Neuron (in vitro differentiated cells): ENCODE data around the gene RANBP6.
"Not testable (repeated sequence)": the region's sequence is repeated elsewhere in the genome, so short reads cannot be mapped to it uniquely, and the experiment has no call there.

ENCODE experiments used
- H2AFZ ChIP-seq: one replicate; pipeline ENCODE4 v1.6.1; 2013; ENCODE audit warnings: low read depth, mild to moderate bottlenecking, inconsistent platforms, low read length, moderate library complexity
- H3K27me3 ChIP-seq: one replicate; pipeline ENCODE4 v1.6.1; 2013; ENCODE audit warnings: low read length; ENCODE audit not compliant: insufficient read depth
- H3K36me3 ChIP-seq: one replicate; pipeline ENCODE4 v1.6.1; 2013; ENCODE audit warnings: low read length; ENCODE audit not compliant: insufficient read depth
- H3K4me1 ChIP-seq: one replicate; pipeline ENCODE4 v1.6.1; 2013; ENCODE audit warnings: low read length; ENCODE audit not compliant: insufficient read depth
- H3K4me3 ChIP-seq: 2 replicates; pipeline ENCODE4 v1.5.1; 2013; ENCODE audit warnings: mild to moderate bottlenecking, low read length, moderate library complexity
- H3K9me3 ChIP-seq: one replicate; pipeline ENCODE4 v1.6.1; 2013; ENCODE audit warnings: low read length

Gene RANBP6

GRCh38 chr9:6015278-6016157, at the start of gene RANBP6:
TSS of gene RANBP6 (minus strand) at chr9:6015624. CDS start at chr9:6015607, 17 bp downstream.
- Histone ChIP-seq H3K27me3 (no peaks in the 10 kb centered on the region), H3K4me1 (peaks cover 29% of the 10 kb centered on the region), H3K4me3 (peak within 1 kb of the TSS; percentile 87), H3K36me3 (peaks cover 32% of the 10 kb centered on the region), H3K9me3 (no peaks in the 10 kb centered on the region), H2AFZ (peak within 1 kb of the TSS; percentile 62)

GRCh38 chr9:6063146-6063545, 47.7 kb upstream of the RANBP6 start:
- H3K27me3 ChIP-seq, H3K36me3 ChIP-seq, H3K4me3 ChIP-seq, H3K4me1 ChIP-seq, H3K9me3 ChIP-seq, H2AFZ ChIP-seq: not testable (repeated sequence)

- Histone ChIP-seq H3K4me1 (peaks cover 12% of the 10 kb centered on the region), H2AFZ (no peak overlapping the region), H3K27me3 (no peaks in the 10 kb centered on the region), H3K36me3 (no peaks in the 10 kb centered on the region), H3K9me3 (no peaks in the 10 kb centered on the region), H3K4me3 (no peak overlapping the region)
Observed at GRCh38 chr9:6055666-6056065, 40.2 kb upstream of the RANBP6 start.

GRCh38 chr9:6055216-6055615, 39.8 kb upstream of the RANBP6 start:
- no peaks in the 10 kb centered on the region for H3K27me3 ChIP-seq
- H3K4me1 ChIP-seq: peaks cover 12% of the 10 kb centered on the region
- H3K36me3 ChIP-seq: no peaks in the 10 kb centered on the region
- H3K9me3 ChIP-seq: no peaks in the 10 kb centered on the region
- H3K4me3 ChIP-seq: no peak overlapping the region
- no peak overlapping the region for H2AFZ ChIP-seq

GRCh38 chr9:6054280-6055099, 39.1 kb upstream of the RANBP6 start:
- H3K36me3 ChIP-seq: no peaks in the 10 kb centered on the region
- no peaks in the 10 kb centered on the region for H3K27me3 ChIP-seq
- H3K4me3 ChIP-seq: no peak overlapping the region
- no peak overlapping the region for H2AFZ ChIP-seq
- H3K4me1 ChIP-seq: peaks cover 12% of the 10 kb centered on the region
- H3K9me3 ChIP-seq: no peaks in the 10 kb centered on the region

- peaks cover 12% of the 10 kb centered on the region for H3K4me1 ChIP-seq
- no peaks in the 10 kb centered on the region for H3K36me3 ChIP-seq
- no peaks in the 10 kb centered on the region for H3K27me3 ChIP-seq
- H3K9me3 ChIP-seq: no peaks in the 10 kb centered on the region
- H3K4me3 ChIP-seq: no peak overlapping the region
- no peak overlapping the region for H2AFZ ChIP-seq
Observed at GRCh38 chr9:6052293-6052919, 37.0 kb upstream of the RANBP6 start.

GRCh38 chr9:6051511-6051950, 36.1 kb upstream of the RANBP6 start:
- peaks cover 12% of the 10 kb centered on the region for H3K4me1 ChIP-seq
- H2AFZ ChIP-seq: no peak overlapping the region
- H3K4me3 ChIP-seq: no peak overlapping the region
- H3K9me3 ChIP-seq: no peaks in the 10 kb centered on the region
- H3K36me3 ChIP-seq: no peaks in the 10 kb centered on the region
- no peaks in the 10 kb centered on the region for H3K27me3 ChIP-seq

- H3K4me1 ChIP-seq: peaks cover 12% of the 10 kb centered on the region
- H2AFZ ChIP-seq: no peak overlapping the region
- H3K9me3 ChIP-seq: no peaks in the 10 kb centered on the region
- no peak overlapping the region for H3K4me3 ChIP-seq
- no peaks in the 10 kb centered on the region for H3K36me3 ChIP-seq
- no peaks in the 10 kb centered on the region for H3K27me3 ChIP-seq
Observed at GRCh38 chr9:6049798-6050197, 34.4 kb upstream of the RANBP6 start.

GRCh38 chr9:6048039-6048438, 32.6 kb upstream of the RANBP6 start:
- Histone ChIP-seq H3K27me3 (no peaks in the 10 kb centered on the region), H2AFZ (no peak overlapping the region), H3K4me3 (no peak overlapping the region), H3K4me1 (peaks cover 6% of the 10 kb centered on the region), H3K9me3 (no peaks in the 10 kb centered on the region), H3K36me3 (no peaks in the 10 kb centered on the region)

GRCh38 chr9:6047020-6047419, 31.6 kb upstream of the RANBP6 start:
- H3K9me3 ChIP-seq: no peaks in the 10 kb centered on the region
- H3K27me3 ChIP-seq: no peaks in the 10 kb centered on the region
- no peaks in the 10 kb centered on the region for H3K4me1 ChIP-seq
- no peak overlapping the region for H3K4me3 ChIP-seq
- H2AFZ ChIP-seq: no peak overlapping the region
- no peaks in the 10 kb centered on the region for H3K36me3 ChIP-seq

GRCh38 chr9:6045364-6045763, 29.9 kb upstream of the RANBP6 start:
- Histone ChIP-seq H3K4me1 (no peaks in the 10 kb centered on the region), H3K27me3 (no peaks in the 10 kb centered on the region), H3K4me3 (no peak overlapping the region), H3K9me3 (no peaks in the 10 kb centered on the region), H3K36me3 (no peaks in the 10 kb centered on the region), H2AFZ (no peak overlapping the region)

- Histone ChIP-seq H3K4me1 (no peaks in the 10 kb centered on the region), H2AFZ (no peak overlapping the region), H3K4me3 (no peak overlapping the region), H3K9me3 (no peaks in the 10 kb centered on the region), H3K36me3 (no peaks in the 10 kb centered on the region), H3K27me3 (no peaks in the 10 kb centered on the region)
Observed at GRCh38 chr9:6040077-6040476, 24.7 kb upstream of the RANBP6 start.

GRCh38 chr9:6036391-6036790, 21.0 kb upstream of the RANBP6 start:
- no peaks in the 10 kb centered on the region for H3K36me3 ChIP-seq
- no peak overlapping the region for H3K4me3 ChIP-seq
- H2AFZ ChIP-seq: no peak overlapping the region
- H3K4me1 ChIP-seq: no peaks in the 10 kb centered on the region
- H3K27me3 ChIP-seq: no peaks in the 10 kb centered on the region
- no peaks in the 10 kb centered on the region for H3K9me3 ChIP-seq
